ENCODE measurements around the gene LMX1A.

GRCh38 chr1:165324050-165324449, 32.5 kb downstream of the LMX1A start:
- TF ChIP-seq CTCF (IDR thresholded peaks at IDR 0.05; ENCODE audit: low read length) (no peak), EZH2 (optimal IDR thresholded peaks at IDR 0.05; ENCODE audit: low read depth, low read length) (no peak)
